HK-2 (cell line): ENCODE data around the gene PCDHGA7.
"Not testable (repeated sequence)": the region's sequence is repeated elsewhere in the genome, so short reads cannot be mapped to it uniquely, and the experiment has no call there.

ENCODE experiments used
- DNase-seq: peaks from one replicate; pipeline ENCODE4 v3.0.0-alpha.2; 2018; ENCODE audit not compliant: unreplicated experiment

PCDHGA7 gene

DNA sequence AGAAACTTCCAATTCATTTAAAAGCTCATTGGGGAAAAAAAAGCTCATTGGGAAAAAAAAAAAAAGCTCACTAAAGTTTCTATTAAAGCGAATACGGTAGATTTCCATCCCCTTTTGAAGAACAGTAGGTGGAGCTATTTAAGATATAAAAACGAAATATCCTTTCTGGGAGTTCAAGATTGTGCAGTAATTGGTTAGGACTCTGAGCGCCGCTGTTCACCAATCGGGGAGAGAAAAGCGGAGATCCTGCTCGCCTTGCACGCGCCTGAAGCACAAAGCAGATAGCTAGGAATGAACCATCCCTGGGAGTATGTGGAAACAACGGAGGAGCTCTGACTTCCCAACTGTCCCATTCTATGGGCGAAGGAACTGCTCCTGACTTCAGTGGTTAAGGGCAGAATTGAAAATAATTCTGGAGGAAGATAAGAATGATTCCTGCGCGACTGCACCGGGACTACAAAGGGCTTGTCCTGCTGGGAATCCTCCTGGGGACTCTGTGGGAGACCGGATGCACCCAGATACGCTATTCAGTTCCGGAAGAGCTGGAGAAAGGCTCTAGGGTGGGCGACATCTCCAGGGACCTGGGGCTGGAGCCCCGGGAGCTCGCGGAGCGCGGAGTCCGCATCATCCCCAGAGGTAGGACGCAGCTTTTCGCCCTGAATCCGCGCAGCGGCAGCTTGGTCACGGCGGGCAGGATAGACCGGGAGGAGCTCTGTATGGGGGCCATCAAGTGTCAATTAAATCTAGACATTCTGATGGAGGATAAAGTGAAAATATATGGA lies 48.0 kb downstream of the PCDHGA7 start, which contains the start of gene PCDHGA12:
Gene PCDHGA12, plus strand, starts transcription at position 176 of the 782 bp plus-strand sequence. Its CDS starts 253 bp downstream, at position 429.
- no peak for DNase-seq

DNA sequence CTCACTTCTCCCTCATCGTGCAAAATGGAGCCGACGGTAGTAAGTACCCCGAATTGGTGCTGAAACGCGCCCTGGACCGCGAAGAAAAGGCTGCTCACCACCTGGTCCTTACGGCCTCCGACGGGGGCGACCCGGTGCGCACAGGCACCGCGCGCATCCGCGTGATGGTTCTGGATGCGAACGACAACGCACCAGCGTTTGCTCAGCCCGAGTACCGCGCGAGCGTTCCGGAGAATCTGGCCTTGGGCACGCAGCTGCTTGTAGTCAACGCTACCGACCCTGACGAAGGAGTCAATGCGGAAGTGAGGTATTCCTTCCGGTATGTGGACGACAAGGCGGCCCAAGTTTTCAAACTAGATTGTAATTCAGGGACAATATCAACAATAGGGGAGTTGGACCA lies 48.7 kb downstream of the PCDHGA7 start:
- no peak for DNase-seq

DNA sequence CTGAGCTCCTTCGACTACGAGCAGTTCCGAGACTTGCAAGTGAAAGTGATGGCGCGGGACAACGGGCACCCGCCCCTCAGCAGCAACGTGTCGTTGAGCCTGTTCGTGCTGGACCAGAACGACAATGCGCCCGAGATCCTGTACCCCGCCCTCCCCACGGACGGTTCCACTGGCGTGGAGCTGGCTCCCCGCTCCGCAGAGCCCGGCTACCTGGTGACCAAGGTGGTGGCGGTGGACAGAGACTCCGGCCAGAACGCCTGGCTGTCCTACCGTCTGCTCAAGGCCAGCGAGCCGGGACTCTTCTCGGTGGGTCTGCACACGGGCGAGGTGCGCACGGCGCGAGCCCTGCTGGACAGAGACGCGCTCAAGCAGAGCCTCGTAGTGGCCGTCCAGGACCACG lies 49.8 kb downstream of the PCDHGA7 start:
- DNase-seq: not testable (repeated sequence)

DNA sequence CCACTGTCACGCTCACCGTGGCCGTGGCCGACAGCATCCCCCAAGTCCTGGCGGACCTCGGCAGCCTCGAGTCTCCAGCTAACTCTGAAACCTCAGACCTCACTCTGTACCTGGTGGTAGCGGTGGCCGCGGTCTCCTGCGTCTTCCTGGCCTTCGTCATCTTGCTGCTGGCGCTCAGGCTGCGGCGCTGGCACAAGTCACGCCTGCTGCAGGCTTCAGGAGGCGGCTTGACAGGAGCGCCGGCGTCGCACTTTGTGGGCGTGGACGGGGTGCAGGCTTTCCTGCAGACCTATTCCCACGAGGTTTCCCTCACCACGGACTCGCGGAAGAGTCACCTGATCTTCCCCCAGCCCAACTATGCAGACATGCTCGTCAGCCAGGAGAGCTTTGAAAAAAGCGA lies 50.2 kb downstream of the PCDHGA7 start:
- not testable (repeated sequence) for DNase-seq

DNA sequence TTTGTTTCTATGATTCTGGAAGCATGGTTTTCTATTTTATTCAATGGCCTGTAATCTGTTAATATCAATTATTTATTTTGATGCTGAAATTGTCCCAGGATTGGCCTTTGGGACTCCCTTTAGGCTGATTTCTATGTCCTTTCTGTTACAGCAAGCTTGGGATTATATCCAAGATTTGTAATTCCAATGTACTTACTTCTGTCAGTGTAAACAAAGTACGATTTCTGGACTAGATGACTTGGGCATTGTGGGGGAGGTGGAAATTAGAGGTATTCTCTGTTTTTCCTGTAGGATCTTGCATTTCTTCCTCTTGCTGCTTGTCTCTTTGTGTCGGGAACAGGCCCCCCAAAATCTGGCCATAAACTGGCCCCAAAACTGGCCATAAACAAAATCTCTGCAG lies 51.5 kb downstream of the PCDHGA7 start:
- DNase-seq: no peak
